Measurements from ENCODE around the gene CD5L.

The CD5L gene

DNA sequence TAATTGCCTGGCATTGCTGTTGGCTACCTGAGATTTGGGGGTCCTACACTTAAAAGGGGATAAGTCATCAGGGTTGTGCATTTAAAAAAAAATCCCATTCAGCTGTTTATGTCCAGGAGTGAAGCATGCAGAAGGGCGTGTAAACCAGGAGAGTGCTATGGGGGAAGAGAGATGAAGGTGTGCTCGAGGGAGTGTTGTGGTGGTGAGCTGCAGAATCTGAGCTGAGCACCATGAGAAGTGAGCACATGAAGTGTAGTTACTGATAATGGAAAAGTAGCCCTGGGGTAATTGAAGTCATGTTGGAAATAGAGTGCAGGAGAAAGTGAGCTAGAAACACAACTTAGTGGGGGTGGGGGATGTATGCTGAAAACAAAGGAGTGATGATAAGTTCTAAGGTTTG is 22.4 kb downstream of the CD5L start:
- no peak for DNase-seq (ENCODE audit: low read depth in 1 of 2, low spot score in 1 of 2)

DNA sequence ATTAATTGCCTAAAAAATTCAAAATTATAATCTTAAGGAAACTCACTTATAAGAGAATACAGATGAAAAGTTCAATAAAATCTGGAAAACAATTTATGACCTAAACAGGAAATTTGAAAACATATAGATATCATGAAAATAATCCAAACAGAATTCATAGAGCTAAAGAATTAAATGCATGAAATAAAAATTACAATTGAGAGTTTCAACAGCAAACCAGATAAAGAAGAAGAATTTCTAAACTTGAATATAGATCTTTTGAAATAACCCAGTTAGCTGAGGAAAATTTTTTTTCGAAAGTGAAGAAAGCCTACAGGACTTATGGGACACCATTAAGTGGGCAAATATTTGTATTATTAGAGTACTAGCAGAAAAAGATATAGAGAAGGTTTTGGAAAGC is 28.3 kb downstream of the CD5L start:
- no peak for DNase-seq (ENCODE audit: low read depth in 1 of 2, low spot score in 1 of 2)

DNA sequence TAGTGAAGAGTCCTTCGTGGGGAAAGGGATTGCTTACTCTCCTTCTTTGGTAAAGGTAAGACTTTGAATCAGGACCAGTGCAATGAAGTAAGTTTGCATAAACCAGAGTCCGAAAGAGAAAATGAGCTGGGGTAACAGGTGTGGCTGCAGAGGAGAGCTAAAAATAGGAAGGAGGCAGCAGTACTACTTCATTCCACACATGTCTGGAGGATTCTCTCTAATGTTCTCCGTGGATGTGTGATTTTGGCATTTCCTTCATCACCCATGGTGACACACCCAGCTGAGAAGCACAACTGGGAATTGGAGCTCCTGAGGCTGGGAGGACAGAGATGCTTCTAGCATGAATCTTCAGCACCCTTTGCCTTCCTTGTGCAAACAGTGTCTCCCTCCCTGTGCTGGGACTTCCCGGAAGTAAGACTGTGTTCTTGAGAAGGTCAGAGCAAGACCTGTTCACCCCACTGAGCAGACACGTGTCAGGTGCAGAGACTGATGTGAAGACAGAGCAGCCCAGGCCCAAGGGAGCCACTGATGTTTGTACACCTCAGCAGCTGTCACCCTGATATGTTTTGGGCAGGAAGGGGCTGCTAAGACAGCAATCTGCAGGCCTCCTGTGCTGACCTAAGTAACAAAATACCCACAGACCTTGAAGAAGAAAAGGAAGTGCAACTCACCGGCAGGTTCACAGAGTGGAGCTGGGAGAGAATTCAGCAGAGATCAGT is 35.0 kb downstream of the CD5L start:
- DNase-seq (ENCODE audit: low read depth in 1 of 2, low spot score in 1 of 2) = no peak

DNA sequence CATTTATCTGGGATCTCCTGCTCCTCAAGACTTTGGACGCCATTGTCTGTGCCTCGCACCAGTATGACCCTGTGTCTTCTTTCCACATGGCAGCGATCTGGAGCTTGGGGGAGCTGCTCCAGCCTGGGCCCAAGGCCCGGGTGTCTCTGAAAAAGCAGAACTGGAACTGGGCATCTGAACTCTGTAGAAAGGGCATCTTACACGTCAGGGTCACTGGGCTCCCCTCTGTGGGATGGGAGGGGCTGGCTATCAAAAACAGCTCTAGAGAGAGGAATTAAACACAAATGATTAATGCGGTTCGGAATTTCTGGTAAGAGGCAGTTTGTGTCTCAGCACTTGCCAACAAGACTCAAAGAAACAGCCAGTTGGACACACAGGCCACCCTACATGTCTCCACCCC is 37.8 kb downstream of the CD5L start:
- no peak for DNase-seq (ENCODE audit: low read depth in 1 of 2, low spot score in 1 of 2)

DNA sequence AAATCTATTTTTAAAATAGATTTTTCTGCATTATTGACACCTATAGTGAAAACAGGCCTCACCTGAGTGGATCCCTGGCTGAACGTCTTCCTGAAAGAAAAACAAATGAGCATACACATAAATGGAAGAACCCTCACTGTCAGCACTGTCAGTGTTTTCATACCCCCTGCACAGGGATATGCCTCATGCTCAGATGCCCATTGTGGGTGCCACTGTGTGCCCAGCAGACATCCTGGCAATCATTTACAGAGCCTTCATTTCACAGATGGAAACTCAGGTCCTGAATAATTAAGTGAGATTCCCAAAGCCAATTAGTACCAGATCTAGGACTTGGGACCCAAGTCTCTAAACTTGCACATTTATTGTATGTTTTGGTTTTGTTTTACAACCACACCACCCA is 41.6 kb downstream of the CD5L start:
- no peak for DNase-seq (ENCODE audit: low read depth in 1 of 2, low spot score in 1 of 2)

DNA sequence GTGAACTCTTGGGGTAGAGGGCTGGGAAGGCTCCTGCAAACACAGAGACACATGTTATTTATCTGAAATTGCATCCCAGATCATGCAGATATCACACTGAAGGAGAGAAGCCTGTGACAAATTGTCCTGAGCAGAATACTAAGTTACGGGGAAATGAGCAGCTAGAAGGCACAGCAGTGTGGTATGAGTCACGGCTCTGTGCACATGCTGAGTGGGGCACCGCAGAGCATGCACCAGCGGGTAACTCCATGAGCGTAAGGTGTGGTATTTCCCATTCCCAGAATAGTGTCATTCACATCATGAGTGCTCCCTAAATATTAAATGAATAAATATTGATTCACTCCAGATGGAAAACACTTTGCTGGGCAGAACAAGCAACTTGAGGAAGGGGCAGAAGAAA is 43.4 kb downstream of the CD5L start:
- no peak for DNase-seq (ENCODE audit: low read depth in 1 of 2, low spot score in 1 of 2)

DNA sequence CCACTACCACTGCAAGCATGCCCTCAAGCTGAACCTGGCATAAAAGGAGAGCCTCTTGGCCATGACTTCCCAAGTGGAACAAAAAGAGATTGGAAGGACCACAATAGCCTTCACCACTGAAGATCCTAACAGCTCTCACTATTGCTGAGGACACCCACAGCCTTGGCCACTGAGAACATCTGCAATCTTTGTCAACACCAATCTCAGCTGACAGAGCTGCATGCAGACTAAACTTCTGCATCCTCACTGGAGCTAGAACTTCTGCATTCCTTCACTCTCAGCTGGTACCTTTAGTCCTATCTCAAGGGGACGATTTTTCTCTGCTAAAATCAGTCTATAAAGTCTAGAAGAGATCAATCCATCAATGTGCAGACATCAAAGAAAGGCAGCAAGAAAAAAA is 56.4 kb downstream of the CD5L start:
- no peak for DNase-seq (ENCODE audit: low read depth in 1 of 2, low spot score in 1 of 2)

DNA sequence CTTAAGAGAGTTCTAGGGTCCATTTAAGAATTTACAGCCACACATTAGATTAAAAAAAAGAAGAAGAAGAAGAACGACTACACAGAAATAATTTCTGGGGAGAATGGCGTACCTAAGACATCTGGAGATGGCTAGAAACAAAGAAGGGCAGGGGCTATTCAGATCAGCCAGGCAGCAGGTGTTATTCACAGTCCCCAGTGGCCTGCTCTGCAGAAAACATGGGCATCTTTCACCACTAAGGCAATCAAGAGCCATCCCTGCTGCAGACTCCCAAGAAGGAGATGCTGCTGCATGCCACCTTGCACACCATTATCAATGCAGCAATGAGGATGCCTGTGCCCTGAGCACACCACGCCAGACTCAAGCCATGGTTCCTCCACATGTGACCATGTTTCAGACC is 56.8 kb downstream of the CD5L start:
- DNase-seq (ENCODE audit: low read depth in 1 of 2, low spot score in 1 of 2) = no peak

DNA sequence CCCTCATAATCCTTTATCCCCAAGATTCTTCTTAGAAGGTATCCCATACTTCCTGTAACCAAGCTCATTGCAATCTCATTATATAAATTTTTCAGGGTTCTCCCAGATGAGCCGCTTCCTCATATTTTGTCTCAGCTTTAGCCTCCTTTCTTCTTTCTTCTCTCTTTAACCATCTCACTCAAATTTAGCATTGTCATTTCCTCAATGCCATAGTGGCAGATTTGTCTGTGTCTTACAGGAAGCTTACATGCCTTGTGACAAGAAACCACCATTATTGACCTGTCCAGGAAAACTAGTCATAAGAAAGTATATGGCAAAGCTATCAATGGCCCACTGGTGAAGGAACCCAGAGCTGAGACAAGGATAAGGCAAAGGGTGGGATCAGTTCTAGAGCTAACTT is 58.7 kb downstream of the CD5L start:
- DNase-seq (ENCODE audit: low read depth in 1 of 2, low spot score in 1 of 2) = no peak

DNA sequence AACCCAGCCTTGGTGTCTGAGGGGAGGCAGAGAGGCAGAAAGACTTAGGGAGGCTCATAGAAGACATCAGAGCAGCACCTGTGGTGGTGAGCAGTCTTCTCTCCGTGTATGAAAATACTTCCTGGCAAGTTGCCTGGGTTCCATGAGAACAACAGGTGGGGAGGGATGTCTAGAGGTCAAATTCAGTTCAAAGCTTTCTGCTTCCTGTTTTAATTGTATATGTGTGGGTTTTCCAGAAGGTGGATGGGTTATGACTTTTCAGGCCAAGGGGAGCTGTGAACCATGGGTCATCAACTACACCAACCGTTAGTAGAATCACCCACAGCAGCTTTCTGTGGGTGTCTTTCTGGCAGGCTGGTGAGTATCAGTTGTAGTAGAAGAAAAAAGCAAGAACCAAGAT is 60.6 kb downstream of the CD5L start:
- no peak for DNase-seq (ENCODE audit: low read depth in 1 of 2, low spot score in 1 of 2)
